NCI-H1105 treated with DMSO at 0.1 percent for 48 hours (cell line): ENCODE measurements around the gene ANKRD63.
A peak's percentile ranks its signal among the peaks of the same experiment; 100 is the strongest.

ENCODE experiments used
- DNase-seq: peaks from one replicate; lab custom pipeline; 2025; lab: John Stamatoyannopoulos, UW

ANKRD63 gene

GRCh38 chr15:40258544-40258943 lies 24.3 kb downstream of the ANKRD63 start:
- no peak for DNase-seq

DNA sequence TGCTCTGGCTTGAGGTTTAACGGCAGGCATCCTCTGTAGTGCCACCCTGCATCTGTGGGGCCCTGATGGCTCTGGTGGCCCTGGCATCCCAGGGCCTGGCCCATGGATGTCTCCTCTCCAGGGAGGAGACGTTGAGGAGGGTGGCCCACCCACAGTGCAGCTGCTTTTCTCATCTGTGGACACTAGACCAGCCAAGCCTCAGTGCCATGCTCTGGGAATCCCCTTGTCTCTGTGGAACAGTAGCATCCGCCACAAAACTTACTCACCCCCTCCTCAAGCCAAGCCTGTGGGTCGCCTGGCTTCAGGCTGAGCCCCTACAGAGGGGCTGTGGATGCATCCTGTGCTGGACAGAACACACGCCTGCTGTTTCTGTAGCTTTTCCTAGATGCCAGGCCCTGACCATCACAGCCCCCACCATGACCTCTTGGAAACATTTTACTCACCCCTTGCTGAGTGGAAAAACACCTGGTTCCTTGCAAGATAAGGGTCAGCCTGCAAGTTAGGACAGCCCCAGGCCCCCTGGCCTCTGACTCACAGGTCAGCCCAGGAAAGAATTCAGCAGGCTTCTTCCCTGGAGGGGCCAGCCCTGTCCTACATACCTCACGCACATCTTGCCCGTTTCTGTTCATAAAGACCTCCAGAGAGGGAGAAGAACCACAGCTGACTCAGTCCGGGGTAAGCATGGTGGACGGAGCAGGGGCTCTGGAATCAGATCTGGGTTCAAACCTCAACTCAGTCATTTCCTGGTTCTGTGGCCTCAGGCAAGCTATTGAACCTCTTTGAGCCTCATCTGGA lies 25.0 kb downstream of the ANKRD63 start:
- DNase-seq: no peak

GRCh38 chr15:40256638-40257235 lies 26.1 kb downstream of the ANKRD63 start:
- DNase-seq: no peak

GRCh38 chr15:40255033-40255432 lies 27.8 kb downstream of the ANKRD63 start:
- no peak for DNase-seq

- DNase-seq: no peak
These were observed 28.4 kb downstream of the ANKRD63 start for GRCh38 chr15:40254452-40254851.

DNA sequence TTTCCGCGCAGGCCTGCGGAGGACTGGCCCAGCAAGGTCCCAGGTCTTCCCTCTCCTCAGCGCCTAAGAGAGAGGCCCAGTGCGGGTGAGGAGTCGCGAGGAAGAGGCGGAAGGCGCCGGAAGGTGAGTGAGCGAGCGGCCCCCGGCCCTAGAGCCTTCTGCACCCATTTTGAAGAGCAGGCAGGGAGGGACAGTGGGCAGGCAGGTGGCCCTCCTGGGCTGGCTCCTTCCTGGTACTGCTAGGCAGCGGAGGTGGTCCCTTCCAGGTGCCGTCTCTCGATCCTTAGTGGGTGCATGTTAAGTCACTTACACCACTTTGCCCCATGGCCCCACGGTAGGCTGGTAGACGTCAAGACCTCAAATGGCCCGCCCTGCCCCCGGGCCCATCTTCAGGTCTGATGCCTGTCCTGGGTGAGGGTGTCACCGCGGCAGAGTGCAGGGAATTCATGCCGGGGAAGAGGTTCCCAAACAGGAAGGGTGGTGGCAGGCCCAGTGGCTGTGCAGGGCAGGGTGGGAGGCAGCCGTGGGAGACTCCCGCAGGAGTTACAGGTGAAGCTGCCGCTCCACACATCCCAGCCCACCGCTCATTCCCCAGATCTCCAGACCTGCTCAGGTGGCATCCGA lies 29.6 kb downstream of the ANKRD63 start:
- no peak for DNase-seq

GRCh38 chr15:40252438-40253166 lies 30.3 kb downstream of the ANKRD63 start:
- peak; percentile 62 for DNase-seq

DNA sequence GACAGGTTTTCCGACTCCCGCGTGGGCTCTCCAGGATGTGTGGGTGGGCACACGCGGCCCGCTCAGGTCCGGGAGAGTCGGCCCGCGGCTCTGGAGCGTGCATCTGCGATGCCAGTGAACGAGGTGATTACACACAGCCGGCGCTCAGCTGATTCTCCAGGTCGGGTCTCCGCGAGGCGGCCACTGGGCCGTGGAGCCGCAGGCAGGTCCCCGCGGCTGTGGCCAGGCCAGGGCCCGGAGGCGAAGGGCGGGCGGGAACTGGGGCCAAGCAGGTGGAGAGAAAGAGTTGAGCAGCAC lies 30.8 kb downstream of the ANKRD63 start:
- no peak for DNase-seq

DNA sequence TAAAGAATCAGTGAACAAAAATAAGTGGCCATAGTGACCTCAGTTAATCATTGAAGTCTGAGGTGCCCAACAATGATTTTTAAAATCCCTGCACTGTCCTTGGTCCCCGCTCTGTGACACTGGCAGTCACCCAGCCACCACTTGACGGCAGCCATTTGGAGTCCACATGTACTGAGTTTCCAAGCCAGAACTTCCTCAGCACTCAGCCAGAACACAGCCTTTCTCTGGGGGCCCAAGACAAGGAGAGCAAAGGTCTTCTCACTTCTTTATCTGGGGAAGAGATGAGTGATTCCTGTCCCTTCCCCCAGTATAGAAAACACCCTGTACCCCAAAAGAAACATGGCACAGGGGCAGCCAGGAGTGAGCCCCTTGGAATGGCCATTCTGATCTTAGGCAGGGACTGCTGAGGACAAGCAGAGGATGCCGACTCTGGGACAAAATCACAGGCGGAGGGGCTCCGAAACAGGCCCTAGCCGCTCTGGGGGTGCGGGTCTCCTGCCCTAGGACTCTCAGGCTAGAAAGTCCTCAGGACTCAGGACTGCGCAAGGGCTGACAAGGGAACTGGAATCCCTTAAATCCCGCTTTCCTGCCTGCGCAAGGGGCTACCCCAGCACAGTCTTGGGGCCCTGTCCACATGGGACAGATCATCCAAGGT lies 31.3 kb downstream of the ANKRD63 start:
- DNase-seq: no peak

DNA sequence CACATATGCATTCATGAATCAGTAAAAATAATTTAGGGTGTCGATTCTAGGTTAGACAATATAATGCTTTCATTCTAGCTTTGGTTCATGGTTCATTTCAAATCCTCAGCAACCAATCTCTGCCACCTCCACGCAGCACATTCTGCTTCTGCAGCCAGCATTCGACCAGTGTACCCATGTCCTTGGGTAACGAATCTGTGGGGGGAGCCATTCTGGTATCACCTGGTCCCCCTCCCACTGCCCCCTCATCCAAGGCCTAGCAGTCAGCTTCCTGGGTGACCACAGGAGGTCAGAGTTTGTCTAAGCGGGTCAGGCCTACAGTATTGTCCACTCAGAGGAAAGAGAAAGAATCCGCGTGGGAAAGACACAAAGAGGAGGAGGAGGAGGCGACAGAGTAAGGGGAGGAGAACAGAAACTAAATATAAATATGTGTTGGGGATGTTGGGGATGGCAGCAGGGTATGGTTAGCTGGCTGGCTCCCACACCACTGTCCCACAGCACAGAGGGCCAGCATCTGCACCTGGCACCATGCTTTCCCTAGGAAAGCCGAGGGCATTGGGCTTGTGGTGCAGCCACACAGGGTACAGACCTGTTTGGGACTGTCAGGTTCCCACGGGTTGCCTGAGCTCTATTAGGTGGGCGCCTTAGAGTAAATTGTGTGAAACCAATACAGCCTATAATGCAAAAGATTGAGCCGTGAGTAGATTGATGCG lies 31.9 kb downstream of the ANKRD63 start:
- no peak for DNase-seq

GRCh38 chr15:40250304-40250656 lies 32.6 kb downstream of the ANKRD63 start:
- no peak for DNase-seq

GRCh38 chr15:40249477-40250303 lies 33.2 kb downstream of the ANKRD63 start:
- no peak for DNase-seq

GRCh38 chr15:40248006-40248783 lies 34.7 kb downstream of the ANKRD63 start:
- no peak for DNase-seq

GRCh38 chr15:40247406-40247971 lies 35.4 kb downstream of the ANKRD63 start:
- no peak for DNase-seq

DNA sequence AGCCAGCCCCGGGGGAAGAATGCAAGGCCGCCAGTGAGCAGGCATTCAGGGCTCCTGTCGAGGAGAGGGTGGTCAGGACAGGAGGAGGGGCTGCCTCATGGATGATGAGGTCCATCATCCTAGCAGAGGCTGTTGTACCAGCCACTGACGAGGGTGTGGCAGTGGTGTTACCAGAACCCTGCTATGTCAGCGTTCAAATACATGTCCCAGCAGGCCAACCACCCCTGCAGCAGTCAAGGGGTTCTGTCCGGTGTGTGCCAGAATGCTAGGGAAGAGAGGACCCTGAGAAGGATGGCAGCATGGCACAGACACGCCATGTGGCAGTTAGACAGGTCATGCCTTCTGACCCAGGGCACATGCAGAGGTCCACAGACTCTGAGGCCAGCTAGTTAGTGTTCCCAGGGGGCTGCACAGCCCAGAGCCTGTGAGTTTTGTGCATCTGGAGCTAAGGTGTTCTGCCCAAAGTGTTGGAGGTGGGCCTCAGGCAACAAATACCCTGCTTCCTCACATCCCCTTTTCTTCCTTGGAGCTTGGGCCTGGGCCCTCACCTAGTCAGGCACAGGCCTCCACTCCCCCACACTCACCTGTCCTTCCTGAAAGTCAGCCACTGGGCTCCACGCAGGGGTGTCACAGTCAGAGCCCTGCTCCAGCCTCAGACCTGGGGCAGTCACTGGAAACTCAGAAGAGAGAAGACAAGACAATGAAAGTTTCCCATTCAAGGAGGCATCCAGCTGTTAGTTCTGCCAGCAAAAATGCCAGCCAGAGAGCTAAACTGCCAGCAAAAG lies 36.2 kb downstream of the ANKRD63 start:
- DNase-seq: no peak

DNA sequence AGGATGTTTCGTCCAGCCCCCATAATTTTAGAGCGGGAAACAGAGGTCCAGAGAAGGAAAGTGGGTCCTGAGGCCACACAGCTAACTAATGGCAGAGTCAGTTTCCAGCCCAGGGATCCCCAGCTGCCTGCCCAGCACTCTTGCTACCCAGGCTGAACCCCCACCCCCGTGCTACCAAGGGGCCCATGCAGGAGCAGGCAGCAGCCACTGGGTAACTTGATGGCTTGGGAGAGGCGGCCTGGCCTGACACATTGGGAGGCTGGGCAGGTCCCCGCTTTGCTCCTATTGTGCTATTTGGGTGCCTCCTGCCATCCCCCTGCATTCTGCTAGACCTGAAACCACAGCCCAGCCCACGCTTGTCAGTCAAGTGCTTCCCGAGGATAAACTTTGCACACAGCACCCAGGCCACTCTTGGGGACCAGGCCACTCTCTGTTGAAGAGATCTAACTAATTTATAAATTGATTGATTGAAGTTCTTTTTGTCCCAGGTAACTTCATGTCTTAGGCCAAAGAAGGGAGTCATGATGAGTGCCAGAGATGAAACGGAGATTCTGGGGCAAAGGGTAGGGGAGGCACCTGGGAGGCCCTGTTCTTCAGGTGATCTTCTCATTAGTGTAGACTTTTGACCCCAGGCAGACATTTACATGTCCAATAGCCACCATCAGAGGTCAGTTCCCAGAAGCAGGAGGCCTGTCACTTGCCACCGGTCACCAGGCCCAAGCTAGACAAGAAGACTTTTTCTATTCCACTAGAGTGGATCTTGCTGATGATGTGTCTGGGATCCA lies 37.0 kb downstream of the ANKRD63 start:
- DNase-seq: no peak

DNA sequence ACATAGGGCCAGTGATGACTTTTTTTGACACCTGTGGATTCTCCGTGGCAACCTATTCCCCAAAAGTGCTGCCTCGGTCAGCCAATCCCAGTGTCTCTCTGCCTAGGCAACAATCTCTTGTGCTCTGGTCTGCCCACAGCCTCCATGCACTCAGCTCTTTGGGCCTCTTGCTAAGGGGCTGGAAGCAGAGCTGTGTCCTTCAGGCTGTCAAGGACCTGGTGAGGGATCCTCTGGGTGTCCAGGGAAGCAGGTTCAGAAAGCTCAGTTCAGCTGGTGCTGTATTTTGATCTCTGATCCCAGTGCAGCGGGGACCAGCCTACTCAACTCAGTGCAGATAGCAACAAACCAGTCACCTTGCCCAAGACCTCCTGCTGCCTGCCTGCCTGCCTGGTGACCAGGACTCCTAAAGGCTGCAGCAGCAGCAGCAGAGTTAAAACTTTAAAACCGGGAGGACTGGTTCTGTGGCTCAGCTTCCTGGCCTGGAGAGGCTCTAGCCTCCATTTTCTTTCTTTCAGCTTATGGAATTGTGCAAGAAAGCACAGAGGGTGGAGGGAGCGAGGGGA lies 37.8 kb downstream of the ANKRD63 start:
- no peak for DNase-seq
